ENCODE results near the gene AKAP5.

The AKAP5 gene, protein sequence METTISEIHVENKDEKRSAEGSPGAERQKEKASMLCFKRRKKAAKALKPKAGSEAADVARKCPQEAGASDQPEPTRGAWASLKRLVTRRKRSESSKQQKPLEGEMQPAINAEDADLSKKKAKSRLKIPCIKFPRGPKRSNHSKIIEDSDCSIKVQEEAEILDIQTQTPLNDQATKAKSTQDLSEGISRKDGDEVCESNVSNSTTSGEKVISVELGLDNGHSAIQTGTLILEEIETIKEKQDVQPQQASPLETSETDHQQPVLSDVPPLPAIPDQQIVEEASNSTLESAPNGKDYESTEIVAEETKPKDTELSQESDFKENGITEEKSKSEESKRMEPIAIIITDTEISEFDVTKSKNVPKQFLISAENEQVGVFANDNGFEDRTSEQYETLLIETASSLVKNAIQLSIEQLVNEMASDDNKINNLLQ

DNA sequence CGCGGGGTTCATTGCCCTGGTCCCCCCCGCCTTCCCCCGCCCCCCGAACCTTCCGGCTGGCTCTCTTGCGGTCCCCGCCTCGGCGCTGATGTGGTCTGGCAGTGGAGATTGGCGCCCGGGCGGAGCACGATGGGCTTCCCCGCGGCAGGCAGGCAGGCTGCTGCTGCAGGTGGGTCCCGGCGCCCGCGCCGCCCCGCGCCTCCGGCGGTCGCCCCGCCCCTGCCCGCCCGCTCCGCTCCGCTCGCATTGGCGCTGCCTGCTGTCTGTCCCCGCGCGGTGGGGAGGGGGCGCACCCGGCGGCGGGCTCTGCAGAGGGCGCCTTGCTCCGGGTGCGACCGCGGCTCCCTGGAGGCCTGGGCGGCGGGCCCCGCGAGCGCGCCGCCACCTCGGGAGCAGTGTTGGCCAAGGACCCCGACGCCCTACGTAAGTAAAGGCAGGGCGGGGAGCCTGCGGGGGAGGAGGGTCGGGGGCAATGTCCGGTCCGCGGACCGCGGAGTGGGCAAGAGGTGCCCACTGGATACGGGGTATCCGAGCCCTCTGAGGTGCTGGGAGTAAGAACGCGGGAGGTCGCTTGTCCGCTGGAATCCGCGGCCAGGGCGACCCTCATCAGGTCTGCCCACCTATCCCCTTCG, at the start of gene AKAP5:
AKAP5 (plus strand) TSS at position 309 of the 632 bp plus-strand sequence. CDS start 2,896 bp downstream, outside the sequence.
- DNase-seq = peak; percentile 45

DNA sequence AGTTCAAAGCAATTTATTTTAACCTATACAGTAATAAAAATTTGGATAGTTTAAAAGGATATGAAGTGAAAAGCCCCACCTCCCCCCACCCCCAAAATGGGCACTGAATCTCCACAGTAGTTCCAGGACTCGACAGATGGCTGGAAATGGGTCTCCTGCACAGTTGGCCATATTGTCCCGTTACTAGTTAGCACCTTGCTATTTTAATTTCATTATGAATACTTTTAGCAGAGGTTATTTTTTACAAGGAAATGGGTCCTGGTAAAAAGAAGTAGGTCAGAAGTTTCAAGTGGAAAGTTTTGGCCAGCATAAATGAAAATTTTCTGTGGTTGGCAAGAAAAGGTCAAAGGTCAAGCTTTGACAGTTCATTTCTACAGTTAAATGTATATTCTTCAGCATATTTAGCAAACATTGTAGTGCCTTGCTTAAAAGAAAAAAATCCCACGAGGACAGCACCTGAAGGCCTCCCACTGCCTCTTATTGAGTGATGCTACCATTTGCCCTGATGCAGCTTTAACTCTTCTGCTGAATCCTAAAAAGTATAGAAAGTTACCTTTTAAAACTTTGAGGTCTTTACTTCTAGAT, 48.9 kb upstream of the AKAP5 start:
- DNase-seq = no peak

DNA sequence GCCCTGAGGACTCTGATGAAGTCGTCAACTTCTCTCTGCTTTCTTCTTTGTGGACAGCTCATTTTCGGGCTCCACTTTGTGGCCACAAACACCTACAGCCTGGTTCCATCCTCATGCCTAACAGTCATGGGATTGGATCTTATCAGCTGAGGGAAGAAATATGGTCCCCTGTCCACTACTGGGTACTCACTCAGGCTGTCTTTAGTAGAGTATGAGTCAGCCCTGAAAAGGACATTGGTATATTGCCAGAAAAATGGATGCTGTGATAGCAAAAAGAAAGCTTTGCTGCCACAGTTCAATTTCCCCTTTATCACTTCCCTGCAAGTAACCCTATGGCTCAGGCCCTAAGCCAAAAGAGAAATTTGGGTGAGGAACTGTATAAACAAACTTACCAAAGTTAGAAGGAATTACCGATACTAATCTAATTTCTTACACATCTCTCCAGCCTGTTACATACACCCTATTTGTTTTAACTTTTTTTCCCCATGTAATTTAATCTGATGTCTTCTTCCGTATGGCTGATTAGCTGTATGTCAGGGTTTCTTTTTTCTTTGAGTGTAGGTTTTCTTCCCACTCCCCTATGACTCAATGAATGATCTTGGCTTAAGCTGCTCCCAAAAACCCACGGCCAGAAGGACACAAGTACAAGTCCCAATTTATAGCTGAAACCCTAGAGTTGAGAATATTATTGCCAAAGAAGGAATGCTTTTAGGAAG, 48.1 kb upstream of the AKAP5 start:
- peak; percentile 6 for DNase-seq

DNA sequence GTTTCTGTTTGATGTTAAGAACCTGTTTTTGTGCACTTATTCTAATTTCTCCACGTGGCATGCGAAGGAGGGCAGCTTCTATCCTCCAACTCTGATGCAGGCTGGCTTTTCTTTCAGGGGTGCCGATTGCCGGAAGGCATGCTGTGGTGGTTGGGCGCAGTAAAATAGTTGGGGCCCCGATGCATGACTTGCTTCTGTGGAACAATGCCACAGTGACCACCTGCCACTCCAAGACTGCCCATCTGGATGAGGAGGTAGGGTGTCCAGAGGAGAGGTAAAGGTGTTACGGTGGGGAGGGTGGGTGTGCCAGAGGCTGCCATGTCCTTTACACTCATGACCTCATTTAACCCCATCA, 47.6 kb upstream of the AKAP5 start:
- DNase-seq = no peak

DNA sequence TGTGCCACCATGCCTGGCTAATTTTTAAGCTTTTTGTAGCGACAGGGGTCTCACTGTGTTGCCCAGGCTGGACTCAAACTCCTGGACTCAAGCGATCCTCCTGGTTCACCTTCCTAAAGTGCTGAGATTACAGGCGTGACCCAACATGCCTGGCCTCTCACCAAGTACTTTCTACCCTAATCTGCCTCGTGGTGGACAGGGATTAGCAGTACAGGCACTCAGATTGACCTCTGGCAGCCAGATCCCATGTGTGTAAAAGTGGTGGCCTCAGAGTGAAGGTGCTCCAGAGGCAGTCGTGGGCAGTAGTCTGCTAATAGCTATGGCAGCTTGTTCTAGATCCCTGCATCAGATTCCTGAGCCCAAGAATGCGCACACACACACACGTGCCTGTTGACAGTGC, 46.3 kb upstream of the AKAP5 start:
- no peak for DNase-seq

DNA sequence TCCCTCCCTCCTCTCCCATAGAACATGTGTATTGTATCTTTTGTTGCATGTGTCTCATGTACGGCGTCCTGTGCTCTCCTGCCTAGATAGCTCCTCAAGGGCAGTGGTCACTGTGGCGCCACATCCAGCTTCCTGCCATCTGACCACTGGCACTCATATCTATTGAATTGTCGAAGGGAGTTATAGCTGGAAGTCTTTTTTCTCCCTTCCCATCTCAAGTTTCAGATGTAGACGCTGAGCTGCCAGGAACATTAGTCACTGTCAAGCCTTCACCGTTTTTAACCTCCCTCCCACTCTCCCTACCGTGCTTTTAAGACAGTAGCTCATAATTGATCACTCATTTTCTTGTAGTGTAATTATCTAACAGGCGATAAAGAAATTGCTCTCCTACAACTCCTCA, 44.1 kb upstream of the AKAP5 start:
- no peak for DNase-seq

DNA sequence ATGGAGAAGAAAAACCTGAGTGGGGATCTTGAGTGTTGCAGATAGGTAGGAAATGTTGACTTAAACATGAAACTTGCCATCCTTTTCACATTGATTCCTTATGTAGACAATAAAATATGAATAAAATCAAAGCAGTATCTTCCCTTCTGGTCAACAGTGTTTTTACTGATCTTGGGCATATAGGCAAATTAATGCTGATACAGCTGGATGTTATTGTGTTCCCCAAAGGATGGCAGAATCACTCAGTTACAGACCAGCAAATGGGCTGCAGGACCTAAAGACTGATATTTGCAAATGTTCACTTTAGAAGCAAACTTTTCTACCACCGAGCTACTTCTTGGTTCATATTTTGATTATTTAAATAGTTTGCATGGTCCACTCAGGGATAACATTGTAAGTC, 43.3 kb upstream of the AKAP5 start:
- DNase-seq = no peak

DNA sequence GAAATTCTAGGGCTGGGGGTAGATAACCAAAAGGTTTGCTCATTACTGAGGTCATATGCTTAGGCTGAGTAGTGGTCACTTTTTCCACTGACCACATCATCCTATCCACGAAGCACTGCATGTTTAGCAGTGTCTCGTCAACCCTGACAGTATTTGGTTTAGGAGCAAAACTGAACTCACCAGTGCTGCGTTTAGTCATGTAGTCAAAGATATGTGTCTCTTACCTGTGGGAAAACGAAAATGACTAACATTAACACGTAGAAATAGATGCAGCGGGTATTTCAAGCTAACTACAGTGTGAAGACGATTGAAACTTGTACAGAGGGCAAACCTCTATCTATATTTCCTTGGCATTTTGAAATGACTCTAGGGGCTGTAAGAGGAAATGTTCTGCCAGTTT, 42.5 kb upstream of the AKAP5 start:
- DNase-seq = no peak

DNA sequence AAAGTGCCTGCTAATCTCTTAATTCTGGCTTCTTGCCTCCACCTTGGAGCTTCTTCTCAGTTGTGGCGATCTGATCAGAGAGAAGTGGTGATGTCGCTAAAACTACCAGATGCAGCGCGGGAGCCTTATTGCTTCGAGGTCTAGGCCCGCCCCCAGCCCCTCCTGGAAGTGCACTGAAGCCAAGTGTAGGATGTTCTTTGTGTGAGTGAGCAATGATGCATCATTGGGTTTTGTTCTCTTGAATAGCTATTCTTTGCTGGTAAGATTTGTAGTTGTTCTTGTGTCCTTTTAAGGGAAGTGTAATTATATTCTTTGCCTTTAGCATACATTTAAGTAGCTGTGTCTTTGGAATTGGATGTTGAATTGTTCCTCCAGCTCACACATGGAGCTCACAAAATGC, 41.3 kb upstream of the AKAP5 start:
- DNase-seq = no peak

DNA sequence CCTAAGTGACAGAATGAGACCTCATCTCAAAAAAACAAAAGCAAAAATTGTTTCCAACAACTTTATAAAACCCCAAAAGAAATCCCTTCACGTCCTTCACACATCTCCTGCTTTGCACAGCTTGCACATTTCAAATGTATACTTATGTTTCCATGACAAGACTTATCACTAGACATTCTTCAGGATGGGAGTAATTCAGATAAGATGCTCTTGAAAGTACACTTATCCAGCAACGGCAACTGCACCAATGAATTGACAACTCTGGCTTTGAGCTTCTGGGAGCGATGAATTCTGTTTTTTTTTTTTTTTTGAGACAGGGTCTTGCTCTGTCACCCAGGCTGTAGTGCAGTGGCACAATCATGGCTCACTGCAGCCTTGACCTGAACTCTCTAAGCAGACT, 30.8 kb upstream of the AKAP5 start:
- no peak for DNase-seq

DNA sequence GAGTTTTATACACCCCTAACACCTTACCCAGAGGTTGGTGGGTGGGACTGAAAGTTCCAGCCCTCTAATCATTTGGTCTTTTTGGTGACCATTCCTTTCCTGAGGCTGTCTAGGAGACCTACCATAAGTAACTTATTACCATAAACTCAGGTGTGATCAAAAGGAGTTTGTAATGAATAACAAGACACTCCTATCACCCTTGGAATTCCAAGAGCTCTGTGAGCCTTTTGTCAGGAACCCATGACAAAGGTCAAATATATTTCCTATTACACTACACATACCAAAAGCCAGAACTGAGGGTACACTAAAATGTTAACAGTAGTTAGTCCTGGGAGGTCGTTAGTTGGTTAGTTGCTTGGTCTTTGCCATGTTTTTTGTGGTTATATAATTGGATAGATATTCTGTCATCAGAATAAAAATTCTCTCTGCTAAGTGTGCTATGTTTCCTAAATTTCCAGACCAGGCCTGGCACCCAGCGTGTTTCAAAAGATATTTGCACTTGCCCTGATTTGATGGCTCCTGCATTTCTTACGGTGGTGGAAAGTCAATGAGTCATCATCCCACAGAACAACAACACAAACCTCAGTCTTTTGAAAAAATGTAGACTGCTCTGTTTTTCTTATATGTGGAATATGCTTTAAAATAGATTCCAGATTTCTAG, 27.0 kb upstream of the AKAP5 start:
- DNase-seq = no peak

DNA sequence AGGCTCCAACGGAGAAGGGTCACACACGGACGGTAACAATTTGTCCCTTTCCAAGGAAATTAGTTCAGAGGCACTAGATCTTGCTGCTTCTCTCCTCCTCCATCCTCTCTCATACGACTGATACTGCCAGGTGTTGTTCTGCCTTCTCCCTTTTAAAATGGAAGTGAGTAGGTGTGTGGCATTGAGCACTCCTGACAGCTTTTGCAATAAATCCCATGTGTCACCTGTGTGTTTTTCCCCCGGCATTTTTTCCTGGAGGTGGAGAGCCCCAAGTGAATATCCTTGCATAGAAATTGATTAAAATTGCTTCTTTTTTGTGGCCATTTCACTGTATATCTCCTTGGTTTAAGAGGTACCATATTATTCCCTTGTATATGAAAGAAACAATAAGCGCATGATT, 26.2 kb upstream of the AKAP5 start:
- no peak for DNase-seq

DNA sequence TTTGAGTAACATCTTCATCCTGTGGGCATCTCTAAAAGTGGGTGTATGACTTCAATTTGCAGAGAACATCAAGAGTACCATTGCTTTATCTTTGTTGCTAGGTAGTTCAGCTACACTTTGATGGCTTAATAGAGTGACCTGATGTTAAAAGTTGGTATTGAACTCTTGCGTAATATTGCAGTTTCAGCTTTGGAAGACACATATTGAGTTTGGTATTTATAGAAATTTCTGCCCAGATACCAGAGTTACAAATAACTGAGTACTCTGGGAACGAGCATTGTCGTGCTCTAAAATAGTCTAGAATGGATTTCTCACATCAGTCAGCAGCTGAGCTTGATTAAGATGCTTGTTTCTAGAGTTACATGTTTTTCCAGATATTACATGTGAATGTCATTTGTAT, 24.8 kb upstream of the AKAP5 start:
- DNase-seq = no peak

DNA sequence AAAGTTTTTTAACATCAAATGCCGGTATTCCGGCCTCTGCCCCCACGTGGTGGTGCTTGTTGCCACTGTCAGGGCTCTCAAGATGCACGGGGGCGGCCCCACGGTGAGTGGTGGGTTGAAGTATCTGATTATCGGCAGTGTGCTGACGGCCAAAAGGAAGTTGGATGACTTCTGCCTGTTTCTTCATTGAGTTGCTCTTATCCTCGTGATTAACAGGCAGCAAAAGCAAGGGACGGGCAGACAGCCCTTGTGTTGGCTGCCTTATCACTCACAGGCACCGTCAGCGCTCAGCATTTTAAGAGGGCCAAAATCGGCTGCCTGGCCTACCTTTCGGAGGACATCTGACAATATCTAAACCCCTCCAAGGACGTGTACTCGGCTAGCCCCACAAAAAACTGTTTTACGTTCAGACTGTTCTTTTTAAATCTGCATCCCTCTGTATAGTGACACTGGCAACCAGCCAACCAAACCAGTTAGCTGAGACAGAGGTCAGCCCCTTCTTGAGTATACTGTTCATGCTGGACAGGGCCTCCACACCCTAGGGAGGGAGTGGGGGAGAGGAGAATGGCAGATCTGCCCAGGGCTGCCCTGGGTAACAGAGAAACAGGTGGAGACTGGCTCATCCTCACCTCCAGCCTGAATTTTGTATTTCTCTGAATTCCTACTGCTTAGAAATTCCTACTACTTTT, 22.9 kb upstream of the AKAP5 start:
- DNase-seq = no peak

DNA sequence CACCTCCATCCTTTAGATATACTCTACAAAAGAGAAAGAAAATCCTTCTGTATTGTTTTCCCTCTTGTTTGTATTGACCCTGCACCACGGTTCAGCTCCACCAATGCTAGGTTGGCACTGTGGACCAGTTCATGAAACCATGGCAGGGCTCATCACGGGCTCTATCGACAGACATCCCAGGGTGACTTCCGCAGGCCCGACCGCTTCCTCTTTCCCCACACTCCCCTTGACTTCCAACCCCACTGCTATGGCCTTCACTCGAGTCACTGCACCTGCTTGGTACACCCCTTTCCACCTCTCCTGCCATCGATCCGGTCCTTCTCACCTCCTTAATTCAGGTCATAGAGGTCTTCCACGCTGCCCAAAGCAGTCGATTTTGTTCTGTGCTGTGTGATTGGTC, 21.2 kb upstream of the AKAP5 start:
- DNase-seq = no peak

DNA sequence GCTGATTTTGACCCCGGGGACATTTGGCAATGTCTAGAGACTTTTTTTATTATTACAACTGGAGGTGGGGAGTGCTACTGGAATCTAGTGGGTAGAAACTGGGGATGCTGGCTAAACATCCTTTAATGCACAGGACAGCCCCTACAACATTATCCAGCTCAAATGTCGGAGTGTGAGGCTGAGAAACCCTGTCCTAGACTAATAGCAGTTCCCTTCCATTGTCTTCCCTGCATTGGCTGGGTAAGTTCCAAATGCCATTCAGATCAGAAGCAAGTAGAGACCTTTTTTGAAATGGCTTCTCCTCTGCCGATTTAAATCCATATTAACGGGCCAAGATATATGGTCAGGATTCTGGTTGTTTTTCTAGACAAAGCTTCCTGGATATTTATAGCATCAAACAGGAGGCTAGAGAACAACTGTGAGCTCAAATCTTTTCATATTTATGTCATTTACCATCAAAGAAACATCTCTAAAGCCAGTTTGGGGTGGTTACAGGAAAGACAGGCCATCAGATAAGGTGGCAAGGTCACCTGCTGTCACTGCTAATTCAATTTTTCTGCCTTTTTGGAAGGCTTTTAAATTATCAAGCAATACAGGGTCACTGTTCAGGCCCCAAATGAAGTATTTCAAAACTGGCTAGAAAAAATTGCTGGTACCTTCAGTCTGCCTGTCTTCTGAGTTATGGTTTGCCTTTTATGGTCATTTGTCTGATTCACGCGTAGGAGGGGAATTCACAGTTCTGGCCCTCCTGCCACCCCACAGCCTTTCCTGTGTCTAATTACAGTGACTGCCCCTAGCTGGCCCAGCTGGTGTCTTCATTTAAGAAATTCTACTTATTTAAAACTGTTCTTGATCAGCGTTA, 20.1 kb upstream of the AKAP5 start:
- DNase-seq = peak; percentile 25

DNA sequence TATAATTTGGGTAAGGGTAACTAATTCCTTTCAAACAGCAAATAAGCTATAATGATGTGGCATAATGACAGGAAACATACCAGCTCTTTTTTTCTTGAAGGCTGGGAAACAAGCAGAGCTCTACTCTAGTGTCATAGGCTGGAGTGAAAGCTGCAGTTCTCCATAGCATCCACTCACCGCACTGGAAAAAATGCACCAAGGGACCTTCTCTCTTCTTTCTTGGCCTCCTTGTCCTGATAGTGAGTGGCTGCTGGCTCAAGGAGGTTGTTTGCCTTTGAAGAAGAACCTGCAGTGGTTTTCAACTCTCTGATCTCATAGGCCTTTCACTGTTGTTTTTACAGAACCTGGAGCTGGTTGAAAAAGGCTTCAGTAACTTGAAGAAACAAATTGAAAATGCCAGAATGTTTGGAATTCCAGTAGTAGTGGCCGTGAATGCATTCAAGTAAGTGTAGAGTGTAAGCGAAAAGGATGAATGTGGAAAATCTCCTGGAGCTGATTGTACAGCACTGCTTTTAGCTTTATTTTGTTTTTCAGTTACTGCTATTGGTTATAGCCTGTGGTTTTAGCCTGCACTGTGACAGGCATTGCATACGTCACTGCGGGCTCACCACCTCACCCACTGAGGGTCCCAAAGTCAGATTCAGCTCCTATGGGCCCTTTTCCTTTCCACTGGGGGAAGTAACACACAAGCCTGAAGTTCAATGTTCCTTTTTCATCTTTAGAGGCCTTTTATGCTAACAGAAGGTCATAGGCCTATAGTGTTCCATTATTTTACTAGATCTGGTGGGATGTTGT, 17.2 kb upstream of the AKAP5 start:
- DNase-seq = no peak

DNA sequence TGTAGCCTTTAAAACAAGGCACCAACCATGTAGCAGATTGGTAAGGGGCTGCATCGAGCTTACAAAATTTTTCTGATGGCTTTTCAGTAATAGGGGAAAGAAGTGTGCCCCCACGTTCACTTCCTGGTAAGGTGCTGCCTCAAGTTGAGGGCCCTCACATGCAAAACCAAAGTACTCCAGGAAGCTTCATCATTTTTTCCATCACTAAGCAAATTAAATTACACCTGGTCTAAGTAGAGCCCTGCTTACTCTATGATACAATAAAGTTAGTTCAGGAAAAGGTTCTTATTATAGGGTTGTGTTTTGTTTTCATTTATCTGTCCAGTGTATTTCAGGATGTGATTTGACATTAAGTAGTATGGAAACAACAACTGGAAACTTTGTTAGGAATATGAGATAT, 15.0 kb upstream of the AKAP5 start:
- DNase-seq = no peak

DNA sequence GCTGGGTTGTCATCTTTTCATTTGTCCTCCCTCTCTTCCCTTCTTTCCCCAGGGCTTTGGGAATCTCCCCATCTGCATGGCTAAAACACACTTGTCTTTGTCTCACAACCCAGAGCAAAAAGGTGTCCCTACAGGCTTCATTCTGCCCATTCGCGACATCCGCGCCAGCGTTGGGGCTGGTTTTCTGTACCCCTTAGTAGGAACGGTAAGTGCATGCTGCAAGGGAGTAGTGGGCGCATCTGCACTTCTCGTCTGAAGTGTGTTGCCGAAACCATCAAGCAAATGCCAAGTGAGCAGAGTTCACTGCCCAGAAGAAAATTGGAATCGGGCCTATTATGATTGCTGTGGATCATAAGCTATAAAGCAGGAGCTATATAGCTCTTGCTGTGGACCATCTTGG, 10.6 kb upstream of the AKAP5 start:
- no peak for DNase-seq

DNA sequence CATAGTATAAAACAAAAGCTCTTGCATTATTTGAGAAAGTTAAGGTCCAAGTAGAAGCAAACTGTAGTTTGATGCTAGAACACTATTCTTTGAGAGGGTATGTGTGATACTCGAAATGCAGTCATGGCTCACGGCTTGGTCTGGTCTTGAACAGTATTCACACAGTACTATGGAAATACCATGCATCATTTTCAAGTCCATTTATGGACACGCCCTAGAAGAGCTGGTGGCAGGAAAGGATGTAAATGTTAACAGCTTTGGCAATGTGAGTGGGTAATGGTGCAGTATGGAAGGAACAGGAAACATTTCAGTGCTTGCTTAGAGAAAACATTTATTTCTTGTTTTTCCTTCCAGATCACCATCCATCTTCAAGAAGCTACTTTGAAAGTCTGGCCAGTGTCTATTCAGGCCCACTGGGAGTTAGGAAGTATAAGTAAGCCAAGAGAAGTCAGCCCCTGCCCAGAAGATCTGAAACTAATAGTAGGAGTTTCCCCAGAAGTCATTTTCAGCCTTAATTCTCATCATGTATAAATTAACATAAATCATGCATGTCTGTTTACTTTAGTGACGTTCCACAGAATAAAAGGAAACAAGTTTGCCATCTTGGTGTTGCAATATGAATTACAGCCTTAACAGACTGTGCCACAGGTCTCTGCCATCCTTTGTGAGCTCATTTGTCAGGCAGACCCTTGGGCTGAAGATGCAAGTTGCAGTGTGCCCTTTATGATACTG, 5.7 kb upstream of the AKAP5 start:
- DNase-seq = no peak

Measured in OCI-M1 (cell line).